Measurements from ENCODE around the gene ADA.
"Not testable (repeated sequence)": the region's sequence is repeated elsewhere in the genome, so short reads cannot be mapped to it uniquely, and the experiment has no call there.

Gene ADA

GRCh38 chr20:44678242-44678641 lies 26.7 kb upstream of the ADA start:
- DNase-seq, result no peak

DNA sequence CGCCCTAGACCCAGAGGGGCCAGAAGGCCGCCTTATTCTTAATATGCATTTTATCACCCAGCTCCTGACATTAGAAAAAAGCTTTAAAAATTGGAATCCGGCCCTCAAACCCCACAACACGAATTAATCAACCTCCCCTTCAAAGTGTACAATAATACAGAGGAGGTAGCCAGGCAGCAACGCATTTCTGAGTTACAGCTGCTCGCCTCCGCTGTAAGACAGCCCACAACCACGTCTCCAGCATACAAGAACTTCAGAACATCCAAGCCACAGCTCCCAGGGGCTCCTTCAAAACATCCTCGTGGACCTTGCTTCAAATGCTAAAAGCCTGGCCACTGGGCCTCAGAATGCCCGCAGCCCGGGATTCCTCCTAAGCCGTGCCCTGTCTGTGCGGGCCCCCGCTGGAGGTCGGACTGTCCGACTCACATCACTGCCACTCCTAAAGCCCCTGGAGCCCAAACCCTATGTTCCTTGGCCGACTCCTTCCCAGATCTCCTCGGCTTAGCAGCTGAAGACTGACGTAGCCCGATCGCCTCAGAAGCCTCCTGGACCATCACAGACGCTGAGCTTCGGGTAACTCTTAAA lies 20.9 kb upstream of the ADA start:
- DNase-seq, result not testable (repeated sequence)

DNA sequence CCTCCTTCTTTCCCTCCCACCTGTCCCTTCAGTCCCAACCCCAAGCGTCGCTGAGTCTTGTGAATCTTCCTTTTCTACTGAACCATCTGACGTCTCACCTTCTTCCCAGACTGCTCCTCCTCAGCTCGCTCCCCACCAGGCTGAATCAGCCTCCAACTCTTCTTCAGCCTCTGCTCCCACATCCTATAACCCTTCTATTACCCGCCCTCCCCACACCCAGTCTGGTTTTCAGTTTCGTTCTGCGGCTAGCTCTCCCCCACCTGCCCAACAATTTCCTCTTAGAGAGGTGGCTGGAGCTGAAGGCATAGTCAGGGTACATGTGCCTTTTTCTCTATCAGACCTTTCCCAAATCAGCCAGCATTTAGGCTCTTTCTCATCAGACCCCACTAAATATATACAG lies 20.0 kb upstream of the ADA start:
- DNase-seq, result peak; percentile 73

DNA sequence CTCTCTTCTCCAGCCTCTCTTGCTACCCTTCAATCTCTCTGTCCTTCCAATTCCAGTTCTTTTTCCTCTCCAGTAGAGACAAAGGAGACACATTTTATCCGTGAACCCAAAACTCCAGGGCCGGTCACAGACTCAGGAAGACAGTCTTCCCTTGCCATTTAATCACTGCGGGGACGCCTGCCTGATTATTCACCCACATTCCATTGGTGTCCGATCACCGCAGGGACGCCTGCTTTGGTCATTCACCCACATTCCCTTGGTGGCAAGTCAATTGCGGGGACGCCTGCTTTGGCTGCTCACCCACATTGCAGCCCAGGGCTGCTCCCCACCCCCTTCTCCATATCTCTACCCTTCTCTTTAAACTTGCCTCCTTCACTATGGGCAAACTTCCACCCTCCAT lies 19.4 kb upstream of the ADA start:
- not testable (repeated sequence) for DNase-seq

- no peak for DNase-seq
These were observed 14.6 kb upstream of the ADA start for GRCh38 chr20:44666066-44666465.

- DNase-seq, result no peak
These were observed 12.6 kb upstream of the ADA start for GRCh38 chr20:44664131-44664530.

GRCh38 chr20:44662261-44662660 lies 10.8 kb upstream of the ADA start:
- no peak for DNase-seq

- DNase-seq, result no peak
These were observed 9.1 kb upstream of the ADA start for GRCh38 chr20:44660581-44660980.

DNA sequence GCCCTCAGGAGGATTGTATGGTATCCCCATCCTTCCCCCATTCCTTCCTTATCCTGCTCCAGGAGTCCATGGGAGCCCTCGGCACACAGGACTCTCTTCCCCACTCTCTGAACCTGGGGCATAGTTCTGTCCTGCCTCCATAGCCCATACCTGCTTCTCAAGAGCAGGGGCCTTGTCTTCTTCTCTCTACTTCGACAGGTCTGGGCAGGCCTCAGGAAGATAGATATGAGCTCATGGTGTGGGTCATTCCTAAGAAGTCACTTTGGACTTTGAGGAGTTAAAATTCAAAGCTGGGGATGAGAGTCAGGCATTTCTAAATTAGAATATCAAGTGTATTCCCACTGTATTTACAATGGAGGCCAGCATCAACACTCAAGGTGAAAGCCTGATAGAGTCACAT lies 8.4 kb upstream of the ADA start:
- DNase-seq, result no peak

- DNase-seq, result no peak
These were observed 7.3 kb upstream of the ADA start for GRCh38 chr20:44658810-44659209.

GRCh38 chr20:44657875-44658274 lies 6.4 kb upstream of the ADA start:
- DNase-seq, result no peak

- no peak for DNase-seq
These were observed 4.9 kb upstream of the ADA start for GRCh38 chr20:44656448-44656847.

DNA sequence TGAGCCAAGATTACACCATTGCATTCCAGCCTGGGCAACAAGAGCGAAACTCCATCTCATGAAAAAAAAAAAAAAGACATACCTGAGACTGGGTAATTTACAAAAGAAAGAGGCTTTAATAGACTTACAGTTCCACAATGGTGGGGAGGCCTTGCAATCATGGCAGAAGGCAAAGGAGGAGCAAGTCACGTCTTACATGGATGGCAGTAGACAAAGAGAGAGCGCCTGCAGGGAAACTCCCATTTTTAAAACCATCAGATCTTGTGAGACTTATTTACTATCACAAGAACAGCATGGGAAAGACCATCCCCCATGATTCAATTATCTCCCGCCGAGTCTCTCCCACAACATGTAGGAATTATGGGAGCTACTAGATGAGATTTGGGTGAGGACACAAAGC lies 2.7 kb upstream of the ADA start:
- not testable (repeated sequence) for DNase-seq

- no peak for DNase-seq
These were observed 2.0 kb upstream of the ADA start for GRCh38 chr20:44653546-44653945.

DNA sequence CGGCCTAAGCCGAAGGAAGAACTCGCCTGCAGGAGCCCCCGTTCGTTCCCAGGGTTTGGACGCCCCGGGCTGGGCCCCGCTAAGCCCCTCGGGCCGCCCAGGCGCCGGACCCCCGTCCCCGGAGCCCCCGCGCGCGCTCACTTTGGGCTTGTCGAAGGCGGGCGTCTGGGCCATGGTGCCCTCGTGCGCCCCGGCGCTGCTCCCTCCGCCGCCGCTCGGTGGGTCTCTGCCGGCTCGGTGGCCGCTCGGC lies 140 bp downstream of the ADA start:
- DNase-seq, result no peak

DNA sequence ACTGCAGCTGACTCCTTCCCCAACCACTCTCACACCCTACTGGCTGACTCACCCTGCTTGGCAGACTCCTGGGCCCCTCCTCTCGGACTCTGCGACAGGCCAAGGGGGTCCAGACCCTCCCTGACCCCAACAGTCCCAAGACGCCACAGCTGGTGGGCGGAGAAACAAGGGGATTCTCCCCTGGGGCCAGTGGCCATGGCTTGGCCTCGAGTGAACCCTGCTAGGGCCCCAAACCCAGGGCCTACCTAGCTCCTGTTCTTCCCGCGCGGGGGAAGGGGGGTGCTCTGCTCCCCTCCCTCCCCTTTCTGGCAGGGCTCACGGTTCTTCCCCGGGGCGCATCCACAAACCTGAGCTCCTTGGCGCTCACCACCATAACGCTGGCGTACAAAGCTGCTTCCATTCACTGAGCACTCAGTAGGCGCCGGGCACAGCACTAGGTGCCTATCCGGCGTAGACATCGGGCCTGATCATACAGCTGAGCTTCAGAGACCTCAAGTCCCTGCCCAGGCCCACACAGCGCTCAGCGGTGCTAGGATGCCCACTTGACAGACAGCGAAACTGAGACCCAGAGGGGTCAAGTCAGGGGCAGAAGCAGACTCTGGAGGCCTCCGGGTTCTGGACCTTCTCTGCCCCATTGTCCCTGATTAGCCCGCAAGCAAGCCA lies 597 bp downstream of the ADA start:
- DNase-seq, result peak; percentile 32

DNA sequence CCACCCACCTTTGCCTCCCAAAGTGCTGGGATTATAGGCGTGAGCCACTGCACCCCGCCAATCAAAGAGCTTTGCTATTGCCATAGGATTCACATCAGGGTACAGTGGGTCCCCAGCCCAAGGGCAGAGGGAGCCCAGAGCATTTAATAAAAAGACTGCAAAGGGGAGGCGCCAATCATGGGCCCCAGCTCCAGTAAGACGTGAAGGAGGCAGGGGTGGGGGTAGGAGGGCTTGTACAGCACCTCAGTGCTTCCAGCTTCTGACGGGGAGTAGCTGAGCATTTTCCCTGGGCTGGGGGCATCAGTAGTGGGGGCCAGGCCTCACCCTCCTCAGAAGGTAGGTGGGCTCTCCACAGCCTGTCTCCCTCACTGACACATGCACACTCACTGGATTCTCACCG lies 1.5 kb downstream of the ADA start:
- DNase-seq, result no peak

GRCh38 chr20:44649126-44649525 lies 2.4 kb downstream of the ADA start:
- DNase-seq, result no peak

DNA sequence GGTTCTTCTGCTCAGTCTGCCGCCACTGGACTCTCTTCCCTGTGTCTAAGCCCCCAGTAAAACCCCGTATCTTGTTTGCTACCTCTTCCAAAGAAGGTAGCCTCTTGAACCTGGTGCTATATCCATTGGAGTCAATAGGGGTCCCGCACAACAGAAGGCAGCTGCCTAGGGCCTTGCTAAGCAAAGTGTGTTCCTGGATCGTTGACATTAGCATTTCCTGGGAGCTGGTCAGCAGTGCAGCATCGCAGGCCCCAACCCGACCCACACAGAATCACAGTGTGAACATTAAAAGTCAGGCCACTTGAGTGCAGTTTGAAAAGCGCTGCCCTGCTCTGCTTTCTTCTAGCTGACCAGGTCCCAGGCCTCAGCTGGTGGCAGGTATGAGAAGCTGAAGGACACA lies 2.9 kb downstream of the ADA start:
- DNase-seq, result no peak

DNA sequence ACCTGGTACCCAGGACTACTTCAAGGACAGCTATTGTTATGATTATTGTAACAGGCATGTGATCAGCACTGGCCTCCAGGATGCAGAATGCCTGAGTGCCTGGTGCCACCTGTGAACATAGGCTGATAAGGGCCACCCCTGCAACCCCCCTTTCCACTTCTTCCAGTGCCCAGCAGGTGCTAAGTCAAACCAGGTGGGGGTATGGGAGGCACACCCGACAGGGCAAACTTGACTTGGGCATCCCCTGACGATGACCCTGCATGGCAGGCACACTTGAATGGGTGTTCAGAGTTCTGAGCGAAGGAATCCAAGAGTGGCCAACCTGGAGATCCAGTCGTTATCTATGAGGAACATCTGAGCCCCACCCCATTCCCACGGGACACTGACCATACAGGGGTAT lies 3.4 kb downstream of the ADA start:
- DNase-seq, result no peak

DNA sequence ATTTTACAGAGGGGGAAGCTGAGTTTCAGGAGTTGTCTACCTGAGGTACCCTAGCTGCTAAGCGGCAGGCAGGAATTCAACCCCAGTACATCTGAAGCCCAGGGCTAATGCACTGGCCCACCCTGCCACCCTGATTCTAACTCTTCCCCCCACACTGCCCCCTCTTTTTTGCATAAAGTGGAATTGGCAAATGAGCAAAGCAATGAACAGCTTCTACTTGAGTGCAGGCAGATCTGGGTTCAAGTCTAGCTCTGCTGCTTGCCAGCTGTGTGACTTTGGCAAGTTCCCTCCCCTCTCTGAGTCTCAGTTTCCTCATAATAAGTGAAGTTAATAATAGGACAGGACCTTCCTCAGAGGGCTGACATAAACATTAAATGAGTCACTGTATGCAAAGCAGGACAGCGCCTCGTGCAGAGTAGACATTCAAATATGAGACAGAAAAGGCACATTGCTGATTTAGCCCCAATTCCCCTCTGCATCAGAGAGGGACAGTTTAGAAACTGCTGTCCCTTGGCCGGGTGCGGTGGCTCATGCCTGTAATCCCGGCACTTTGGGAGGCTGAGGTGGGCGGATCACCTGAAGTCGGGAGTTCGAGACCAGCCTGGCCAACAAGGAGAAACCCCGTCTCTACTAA lies 4.7 kb downstream of the ADA start:
- peak; percentile 65 for DNase-seq

DNA sequence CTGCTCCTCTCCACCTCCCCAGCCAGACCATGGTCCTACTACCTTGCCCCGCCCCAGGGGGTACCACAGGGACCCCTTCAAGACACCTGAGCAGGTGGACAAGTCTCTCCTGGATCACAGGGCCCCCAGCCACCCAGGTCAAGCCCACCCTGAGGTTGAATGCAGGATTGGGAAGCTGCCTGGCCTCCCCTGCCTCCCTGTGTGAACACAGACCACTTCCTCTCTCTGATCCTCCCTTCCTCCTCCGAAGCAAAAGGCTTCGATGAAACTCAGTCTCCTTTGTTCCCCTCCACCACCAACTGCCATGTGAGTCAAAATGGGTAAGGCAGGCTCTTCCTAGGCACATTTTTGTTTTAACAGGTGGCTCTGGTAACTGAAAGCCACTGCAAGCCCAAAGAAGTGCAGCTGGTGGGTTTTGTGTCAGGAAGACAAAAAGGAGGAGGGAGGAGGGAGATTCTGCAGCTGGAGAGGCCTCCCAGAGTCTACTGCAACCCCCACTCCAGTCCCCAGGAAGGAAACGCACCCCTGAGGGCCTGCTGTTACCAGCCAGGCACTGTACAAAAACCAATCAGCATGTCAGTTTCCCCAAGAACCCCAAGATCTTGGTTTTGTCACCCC lies 5.4 kb downstream of the ADA start:
- peak; percentile 38 for DNase-seq

DNA sequence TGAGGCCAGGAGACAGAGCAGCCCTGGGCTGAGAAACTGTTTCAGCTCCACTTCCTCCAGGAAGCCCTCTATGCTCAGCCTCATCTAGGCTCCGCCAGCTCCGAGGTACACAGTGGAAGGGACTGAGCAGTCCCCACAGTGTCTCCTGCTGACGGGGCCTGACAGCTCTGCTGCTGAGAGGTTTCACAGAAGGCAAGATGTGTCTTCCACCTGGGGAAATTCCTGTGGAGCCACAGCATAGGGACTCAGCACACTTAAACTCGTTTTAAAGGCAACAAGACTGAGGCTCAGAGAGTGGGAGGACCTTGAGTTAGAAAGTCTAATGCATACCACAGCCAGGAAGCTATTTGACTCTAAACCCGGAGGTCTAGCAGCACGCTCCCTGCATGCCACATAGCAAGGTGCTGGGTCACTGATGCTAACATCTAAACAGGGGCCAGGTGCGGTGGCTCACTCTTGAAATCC lies 6.8 kb downstream of the ADA start:
- DNase-seq, result peak; percentile 73

DNA sequence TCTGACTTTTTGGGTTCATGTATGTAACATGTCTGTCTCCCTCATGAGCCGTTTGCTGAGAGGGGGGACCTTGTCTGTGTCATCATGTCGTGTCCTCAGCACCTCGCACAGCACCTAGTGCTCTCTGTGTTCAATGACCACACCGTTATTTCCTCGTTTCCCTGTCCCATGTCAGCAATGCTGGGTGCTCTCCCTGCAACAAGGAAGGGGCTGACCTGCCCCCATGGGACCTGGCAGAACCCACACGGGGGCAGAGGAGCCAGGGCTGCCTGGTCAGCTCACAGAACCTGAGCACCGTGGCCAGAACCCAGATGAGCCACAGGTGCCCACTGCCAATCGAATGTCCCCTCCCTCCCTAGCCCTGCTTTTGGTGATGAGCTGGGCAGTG lies 7.3 kb downstream of the ADA start:
- peak; percentile 21 for DNase-seq

Data from CD4-positive, alpha-beta T cell treated with Interleukin-4 for 4 hours (primary cell).